Measurements from ENCODE around the gene TIGD2.
A peak's percentile ranks its signal among the peaks of the same experiment; 100 is the strongest.
"Not testable (repeated sequence)": the region's sequence is repeated elsewhere in the genome, so short reads cannot be mapped to it uniquely, and the experiment has no call there.

TIGD2 gene

DNA sequence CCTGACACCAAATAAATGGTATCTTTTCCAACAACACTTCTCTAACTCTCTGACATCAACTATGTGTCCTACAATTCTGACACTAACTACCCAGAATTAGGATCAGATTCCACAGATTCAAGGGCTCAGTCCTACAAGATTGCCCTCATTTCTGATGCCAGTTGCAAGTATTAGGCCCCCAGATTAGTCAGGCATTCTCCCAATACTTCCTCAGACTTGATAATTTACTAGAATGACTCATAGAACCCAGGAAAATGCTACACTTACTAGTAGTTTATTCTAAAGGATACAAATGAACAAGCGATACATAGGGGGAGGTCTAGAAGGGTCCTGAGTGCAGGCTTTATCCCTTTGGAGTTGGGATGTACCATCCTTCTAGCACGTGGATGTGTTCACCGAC lies 8.5 kb downstream of the TIGD2 start:
- DNase-seq, result no peak

DNA sequence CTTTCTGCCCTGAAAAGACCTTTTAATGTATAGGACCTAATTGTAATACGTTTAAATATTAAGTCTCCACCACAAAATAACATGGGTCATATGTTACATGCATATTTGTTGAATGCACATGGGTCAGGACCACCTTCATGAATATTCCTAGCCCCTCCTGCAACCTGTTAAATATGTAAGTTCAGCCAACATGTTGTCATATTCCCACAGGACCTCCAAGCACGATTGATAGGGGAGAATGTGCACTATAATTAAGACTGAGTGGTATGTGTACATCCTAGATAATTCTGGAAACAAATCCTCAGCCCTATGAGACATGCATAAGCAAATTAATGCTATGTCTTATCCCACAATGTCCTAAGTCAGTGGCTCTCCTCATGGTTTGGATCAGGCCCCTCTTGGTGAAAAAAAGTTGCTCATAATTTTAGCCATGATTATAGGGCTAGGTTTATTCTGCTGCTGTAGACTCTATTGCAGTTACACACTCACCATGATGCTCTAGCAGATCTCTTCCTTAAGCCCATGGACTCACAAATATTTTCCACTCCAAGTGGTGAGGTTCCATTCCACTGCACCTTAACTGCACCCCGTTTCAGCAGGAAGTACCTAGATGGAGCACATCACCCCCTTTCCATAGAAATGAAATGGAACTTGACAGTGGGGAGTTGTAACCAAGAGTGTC lies 10.2 kb downstream of the TIGD2 start:
- no peak for DNase-seq

DNA sequence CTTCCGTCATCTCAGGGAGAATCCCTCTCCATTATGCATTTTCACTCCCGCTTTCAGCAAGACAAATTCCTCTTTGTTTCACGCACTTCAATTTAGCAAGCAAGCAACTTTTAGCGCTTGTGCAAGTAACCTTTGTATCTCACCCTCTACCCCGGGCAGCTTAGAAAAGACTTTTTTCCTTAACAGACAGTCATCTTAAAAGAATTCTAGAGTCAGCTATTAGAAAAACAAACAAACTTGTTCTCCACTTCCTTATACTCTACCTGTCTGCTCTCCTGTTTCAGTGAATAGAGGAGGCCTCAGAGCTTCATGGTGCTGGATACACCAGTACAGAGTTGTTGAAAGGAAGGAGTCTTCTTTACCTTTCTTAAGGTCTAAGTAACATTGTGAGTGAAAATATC lies 12.1 kb downstream of the TIGD2 start:
- DNase-seq, result no peak

DNA sequence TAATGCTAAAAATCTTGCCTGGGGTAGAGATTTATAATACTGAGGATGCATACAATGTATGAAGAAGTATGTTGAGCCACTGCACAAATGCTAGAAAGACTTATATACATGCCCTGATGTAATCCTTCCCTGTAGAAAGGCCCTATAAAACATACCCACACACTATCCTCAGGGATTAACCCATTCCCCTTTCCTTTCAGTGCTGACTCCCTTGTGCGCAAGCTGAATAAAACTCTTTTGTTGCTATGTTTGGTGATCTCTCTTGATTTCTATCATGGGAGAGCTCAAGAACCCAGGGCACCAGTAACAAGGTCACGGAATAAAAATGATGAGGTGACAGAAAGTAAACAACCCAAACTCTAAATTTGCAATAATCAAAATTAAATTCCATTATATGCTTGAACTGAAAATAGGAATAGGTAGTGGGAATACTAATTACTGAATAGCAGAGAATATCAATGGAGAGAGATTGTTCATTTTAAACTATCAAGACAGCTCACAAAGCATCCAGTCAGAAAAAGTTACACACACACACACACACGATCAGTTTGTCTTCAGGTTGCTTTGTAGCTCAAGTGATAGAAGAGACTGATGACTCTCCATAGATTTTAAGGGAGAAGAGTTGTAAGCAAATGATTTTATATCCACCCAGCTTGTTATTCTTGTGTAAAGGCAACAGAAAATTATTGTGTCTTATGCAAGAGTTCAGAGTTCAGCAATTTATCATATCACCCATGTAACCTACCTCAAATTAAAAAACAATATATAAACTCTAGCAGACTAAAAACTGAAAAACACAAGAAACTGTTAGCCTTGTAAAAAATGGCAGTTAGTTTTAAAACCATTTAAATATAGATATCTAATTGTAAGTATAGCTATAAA lies 14.8 kb downstream of the TIGD2 start:
- no peak for DNase-seq

DNA sequence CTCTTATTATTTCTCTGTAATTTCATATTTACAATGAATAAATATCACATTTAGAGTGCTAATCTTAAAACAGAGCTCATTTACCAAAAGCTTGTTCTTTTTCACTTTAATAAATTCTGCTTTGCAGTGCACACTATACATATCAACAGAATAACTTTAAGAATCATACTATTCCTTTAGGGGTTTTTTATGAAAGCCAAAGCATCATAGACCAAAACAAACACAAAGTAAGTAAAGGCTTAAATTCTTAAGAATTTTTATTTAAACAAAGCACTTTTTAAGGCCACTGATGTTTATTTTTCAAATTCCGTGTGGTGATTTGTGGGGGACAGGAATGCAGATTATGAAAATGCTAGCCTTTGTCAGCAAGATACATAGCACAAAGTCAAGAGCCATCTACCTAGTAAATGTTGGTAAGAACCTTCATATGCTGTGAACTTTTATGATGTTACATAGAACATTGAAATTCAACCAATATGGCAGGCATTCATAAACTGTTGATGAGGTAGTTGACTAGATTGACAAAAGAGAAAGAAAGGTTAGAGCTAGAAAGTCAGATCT lies 17.8 kb downstream of the TIGD2 start:
- DNase-seq, result no peak

DNA sequence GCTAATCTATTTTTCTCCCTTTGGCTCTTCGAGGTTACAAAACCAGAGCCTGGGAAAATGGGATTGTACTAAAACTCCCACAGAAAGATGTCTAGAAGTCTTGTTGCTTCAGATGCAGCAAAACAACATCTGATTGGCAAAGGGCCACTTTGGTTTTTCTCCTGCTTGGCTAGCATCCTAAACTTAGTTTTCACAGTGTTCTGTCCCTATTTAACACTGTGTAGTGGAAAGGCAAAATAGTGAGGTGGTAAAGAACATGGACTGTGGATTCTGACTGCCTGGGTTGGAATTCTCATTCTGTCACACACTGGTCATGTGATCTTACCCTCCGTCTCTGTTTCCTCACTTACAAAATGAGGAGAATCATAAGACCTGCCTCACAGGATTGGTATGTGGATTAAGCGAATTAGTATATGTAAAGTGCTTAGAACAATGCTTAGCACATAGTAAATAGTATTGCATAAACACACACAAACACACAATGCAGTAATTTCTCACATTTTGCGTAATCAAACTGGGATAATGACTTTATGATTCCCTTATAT lies 23.5 kb downstream of the TIGD2 start:
- no peak for DNase-seq

DNA sequence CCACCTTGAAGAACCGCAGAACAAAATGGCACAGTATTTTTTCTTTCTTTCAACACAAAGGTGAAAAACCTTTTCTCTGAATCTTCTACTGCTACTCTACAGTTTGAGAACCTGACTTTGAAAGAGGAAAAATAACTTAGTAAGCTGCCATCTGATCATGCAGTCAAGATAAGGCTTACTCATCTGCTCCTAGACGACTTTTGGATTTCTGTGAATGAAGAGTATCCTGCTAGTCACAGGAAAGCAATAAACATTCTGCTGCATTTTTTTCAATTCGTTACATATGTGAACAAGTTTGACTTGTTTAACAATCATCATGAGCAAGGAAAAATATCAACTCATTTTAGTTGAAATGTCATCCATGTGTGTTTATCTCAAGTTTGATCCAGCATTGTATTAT lies 25.2 kb downstream of the TIGD2 start:
- DNase-seq, result no peak

DNA sequence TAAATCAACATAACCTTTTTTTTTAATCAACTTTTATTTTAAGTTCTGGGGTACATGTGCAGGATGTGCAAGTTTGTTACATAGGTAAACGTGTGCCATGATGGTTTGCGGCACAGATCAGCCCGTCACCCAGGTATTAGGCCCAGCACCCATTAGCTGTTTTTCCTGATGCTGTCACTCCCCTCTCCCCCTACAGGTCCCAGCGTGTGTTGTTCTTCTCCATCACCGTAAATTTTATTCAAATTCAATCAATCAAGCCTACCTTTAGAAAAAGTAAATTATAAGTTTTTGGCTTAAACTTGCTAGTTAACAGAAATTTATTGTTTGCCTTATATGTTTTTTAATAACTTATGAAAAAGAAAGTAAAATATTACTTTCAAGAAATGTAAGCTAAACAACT lies 25.9 kb downstream of the TIGD2 start:
- DNase-seq, result no peak

DNA sequence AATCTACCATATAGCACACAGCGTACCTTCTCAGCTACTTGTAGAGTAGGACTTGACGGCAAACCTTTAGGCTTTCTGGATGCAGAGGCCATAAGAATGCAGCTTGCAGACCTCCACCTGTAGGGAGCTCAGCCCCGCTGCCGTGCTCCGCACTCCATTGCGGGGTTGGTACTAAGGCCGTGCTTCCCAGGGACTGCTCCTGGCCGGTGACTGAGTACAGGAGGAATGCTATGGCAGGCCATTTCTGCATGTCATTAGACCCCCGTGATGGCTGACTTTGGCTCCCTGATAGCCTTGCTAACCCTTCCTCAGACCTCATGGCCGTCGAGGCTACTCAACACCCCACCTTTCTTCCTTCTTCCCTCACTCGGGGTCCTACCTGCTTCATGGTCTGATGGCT lies 26.4 kb downstream of the TIGD2 start:
- no peak for DNase-seq

DNA sequence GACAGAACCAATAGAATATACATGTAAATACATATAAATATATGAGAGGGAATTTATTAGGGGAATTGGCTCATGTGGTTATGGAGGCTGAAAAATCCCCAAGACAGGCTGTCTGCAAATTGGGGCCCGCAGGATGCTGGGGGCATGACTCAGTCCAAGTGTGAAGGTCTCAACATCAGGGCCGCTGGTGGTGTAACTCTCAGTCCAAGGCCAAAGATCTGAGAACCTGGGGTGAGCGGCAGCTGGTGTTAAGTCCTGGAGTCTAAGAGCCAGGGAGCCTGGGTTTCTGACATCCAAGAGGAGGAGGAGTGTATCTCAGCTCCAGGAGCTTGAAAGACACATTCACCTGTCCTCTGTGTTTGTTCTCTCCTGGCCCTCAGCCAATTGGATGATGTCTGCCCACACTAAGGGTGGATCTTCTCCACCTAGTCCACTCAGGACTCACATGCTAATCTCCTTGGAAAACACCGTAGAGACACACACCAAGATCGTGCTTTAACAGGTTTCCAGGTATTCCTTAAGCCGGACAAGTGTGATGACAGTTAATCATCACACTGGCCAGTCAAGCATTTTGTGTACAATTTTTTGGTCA lies 28.9 kb downstream of the TIGD2 start:
- no peak for DNase-seq

DNA sequence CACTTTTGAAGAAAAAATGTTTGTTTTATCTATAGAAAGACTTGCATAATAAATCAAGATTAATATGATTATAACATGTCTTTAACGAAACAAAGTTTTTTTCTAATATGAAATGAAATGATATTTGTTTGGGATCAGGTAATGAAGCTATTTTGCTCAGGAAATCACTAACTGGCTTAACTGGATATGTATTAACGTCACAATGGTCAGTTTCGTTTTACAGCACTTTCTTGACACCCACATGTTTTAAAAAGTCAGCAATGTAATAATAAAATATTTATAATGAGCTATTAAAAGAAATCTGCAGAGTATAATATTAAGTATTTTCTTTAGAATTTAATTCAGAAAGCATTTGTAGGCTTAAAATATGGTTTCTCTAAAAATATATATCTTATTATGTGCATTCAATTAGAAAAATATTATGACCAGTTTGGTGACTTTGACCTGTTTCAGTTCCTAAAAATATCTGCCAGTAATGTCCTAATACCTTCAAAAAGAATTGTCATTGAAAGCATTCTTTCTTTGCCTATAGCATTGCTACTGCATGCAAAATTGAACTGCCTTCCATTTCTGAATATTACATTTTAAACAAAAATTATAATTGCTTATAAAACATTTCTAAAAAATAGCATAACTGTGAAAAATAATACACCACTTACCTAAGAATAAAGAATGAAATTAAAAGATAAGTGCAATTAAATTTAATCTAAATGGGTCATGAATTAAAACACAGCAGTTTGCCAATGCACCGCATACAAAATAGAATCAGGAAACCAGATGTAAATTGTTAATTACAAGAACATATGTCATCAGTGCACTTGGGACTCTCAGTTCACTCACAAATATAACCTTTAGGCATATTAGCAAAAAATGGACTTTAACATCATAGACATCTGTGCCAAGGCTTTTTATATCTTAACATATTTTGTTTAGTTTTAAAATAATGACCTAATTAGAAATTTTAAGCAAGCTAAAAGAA lies 31.6 kb downstream of the TIGD2 start:
- no peak for DNase-seq

DNA sequence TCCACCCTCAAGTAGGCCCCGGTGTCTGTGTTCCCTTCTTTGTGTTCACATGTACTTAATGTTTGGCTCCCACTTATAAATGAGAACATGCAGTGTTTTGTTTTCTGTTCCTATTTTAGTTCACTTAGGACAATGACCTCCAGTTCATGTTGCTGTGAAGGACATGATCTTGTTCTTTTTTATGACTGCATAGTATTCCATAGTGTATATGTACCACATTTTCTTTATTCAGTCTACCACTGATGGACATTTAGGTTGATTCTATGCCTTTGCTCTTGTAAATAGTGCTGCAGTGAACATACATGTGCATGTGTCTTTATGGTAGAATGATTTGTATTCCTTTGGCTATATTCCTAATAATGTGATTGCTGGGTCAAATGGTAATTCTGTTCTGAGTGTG lies 33.3 kb downstream of the TIGD2 start:
- not testable (repeated sequence) for DNase-seq

DNA sequence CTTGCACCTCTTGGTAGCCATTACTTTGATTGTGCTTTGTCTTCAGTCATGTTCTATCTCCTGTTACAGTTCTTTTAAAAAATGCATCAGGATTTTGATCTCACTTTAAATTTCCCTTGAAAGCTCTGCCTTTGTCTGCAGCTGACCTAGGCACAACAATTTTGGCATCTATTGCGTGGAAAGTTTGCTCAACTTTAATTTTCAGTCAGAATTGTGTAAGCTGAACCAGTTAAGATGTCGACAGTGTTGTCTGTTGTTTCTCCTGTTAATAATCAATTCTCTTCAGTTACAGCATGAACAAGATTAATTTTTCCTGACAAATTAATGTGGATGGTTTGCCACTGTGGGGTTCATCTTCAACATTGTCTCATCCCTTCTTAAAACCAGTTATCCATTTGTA lies 34.9 kb downstream of the TIGD2 start:
- DNase-seq, result no peak

DNA sequence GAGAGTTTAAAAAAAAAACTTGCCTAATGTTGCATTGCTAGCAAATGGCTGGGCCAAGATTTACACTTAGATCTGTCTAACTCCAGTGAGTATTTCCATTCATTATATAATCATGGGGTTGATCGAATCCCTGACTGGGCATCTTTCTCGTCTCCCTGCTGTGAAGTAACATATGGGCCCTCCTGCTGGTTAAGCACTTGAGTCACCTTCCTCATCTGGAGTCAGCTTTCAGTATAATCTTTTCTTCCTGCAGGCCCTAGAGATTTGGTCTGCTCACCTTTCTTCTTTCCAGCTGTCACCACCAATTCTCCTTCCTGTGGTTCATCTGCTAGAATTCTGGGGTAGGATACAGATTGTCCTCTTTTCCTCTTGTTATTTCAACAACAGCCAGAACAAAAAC lies 41.6 kb downstream of the TIGD2 start:
- no peak for DNase-seq

DNA sequence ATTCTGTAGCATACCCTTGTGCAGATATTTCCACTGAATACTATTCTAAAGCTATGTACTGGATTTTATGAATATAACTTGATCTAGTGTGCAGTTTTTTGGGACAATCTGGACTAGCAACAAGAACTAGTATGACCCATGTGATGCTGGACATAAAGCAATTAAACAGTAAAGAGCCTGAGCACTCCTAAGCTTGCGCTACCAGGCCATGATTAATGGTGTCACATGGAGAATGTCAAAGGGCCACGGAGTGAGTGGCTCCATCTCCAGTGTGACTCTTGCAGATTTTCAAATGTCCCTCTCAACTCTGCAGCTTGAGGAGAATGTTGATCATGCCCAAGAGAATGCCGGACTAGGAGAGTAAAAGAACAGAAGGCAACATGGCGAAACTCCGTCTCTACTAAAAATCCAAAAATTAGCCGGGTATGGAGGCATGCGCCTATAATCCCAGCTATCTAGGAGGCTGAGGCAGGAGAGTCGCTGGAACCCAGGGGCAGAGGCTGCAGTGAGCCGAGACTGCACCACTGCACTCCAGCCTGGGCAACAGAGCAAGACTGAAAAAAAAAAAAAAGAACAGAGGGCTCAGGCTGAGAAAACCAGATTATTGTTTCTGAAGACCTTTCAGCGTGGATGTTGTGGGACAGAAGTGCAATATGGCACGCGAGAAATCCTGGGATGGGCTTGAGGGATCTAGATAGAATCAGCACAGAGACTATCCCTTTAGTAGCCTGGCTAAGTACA lies 45.0 kb downstream of the TIGD2 start:
- no peak for DNase-seq

DNA sequence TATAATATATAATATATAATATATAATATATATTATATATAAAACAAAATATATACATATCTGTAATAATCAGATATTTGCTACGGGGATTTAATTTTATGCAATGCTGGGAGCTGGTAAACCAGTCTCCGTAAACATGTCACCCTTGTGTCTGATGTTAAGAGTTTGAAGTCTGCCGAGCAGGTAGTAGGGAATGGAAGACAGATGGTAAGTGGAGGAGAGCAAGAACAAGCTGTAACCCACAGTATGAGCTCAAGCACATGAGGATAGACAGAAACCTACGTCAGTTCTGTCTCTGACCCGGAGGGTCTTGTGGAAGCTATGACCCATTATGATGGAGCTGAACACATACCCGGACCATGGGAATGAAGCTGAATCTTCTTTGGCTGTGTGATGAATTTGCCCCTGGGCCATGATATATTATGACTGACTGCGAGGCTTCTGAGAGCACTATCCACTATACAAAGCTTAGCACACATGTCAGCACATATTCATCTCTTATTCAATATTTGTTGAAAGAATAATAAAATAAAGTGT lies 46.2 kb downstream of the TIGD2 start:
- no peak for DNase-seq

DNA sequence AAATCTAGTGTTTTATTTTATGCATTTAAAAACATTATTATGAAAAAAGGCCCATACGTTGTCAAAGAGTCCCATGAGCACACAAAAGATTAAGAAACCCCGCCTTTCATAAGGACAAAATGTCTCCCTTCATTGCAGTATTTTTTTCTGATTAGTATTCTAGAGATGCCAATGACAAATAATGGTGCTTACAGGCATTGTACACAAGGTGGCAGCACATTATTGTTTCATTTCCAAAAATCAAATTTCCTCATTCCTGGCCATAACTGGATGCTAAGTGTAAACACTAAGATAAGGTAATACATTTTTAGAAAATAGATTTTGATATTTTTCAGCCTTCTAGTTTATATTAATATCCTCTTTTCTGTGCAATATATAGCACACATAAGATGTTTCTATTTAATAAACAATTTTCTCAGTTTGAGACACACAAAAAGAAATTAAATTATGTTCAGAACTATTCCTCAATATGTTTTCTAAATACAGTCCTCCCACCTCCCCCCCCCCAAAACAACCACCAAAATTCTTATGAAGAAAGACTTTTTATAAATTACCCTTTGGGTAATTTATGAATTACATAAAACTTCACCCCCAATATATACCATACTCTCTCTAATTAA lies 47.7 kb downstream of the TIGD2 start:
- peak in 1 of 2 donors; percentile 48 for DNase-seq

DNA sequence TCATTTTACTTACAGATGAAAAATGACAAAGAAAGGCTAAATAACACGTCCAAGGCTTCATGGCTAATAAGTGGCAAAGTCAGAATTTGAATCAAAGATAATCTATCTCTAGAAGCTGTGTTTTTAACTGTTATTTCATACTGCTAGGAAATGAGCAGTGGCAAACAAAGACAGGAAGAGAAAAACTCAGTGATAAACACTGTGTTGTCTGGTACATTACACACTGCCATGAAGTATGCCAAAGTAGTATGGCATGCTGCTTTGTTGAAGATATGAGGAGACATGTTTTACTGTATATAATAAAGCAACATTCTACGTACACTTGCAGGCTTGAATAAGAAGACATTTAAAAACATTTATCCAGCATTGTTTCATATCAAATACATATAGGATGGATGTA lies 49.5 kb downstream of the TIGD2 start:
- DNase-seq, result no peak

DNA sequence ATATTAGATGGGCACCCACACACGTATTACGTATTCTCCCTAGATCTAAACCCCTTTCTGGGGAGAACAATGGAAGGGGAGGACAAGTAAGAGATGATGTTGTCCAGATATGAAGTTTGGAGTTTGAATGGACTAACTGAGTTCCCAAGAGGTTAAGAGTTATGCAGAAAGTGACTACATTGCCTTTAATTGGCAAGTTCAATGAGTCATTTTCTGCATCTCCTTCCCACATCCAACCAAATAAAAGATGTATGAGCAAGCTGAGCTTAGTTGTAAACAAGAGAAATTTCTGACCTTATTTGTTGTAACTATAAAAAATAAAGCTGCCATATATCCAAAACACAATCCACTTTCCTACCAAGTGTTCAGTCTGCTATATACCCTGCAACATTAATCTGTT lies 50.5 kb downstream of the TIGD2 start:
- no peak for DNase-seq

DNA sequence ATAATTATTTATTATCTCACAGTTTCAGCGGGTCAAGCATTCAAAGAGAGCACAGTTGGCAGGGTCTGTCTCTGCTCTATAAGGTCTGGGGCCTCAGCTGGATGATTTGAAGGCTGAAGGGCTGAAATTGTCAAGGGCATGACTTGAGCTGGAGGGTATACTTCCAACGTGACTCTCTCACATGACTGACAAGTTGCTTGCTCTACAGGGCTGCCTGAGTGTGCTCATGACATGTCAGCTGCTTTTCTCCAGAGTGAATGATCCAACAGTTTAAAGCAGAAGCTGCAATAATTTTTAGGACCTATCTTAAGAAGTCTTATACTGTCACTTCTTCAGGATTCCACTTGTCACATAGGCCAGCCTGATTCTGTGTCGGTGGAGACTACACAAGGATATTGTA lies 51.2 kb downstream of the TIGD2 start:
- no peak for DNase-seq

DNA sequence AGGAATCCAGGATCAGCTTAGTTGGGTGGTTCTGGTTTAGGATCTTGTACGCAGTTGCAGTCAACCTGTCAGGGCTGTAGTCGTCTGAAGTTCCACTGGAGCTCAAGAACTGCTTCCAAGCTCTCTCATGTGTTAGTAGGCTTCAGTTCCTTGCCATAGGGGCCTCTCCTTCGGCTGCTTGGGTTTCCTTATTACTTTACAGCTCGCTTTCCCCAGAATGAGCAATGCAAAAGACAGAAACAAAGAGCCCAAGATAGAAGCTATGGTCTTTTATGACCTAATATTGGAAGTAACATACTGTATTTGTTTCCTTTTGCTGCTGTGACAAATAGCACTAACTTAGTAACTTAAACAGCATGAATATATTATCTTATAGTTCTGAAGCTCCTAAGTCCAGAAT lies 51.7 kb downstream of the TIGD2 start:
- no peak for DNase-seq
